HG03108 (cell line): ENCODE data around the gene DAZAP2.
A peak's percentile ranks its signal among the peaks of the same experiment; 100 is the strongest.
"Not testable (repeated sequence)": the region's sequence is repeated elsewhere in the genome, so short reads cannot be mapped to it uniquely, and the experiment has no call there.

Source experiments
- ATAC-seq: cut with Tn5 transposase; IDR thresholded peaks from one replicate; pipeline ENCODE4 v1.9.1; 2021; ENCODE audit warnings: moderate library complexity; ENCODE audit not compliant: unreplicated experiment

The DAZAP2 gene

GRCh38 chr12:51246254-51246853, 7.7 kb downstream of the DAZAP2 start:
- no peak for ATAC-seq

- ATAC-seq = no peak
Observed at GRCh38 chr12:51247523-51248206, 9.0 kb downstream of the DAZAP2 start.

- ATAC-seq = no peak
Observed at GRCh38 chr12:51253276-51253675, 14.7 kb downstream of the DAZAP2 start.

GRCh38 chr12:51254536-51254935, 15.9 kb downstream of the DAZAP2 start:
- ATAC-seq = no peak

GRCh38 chr12:51259600-51259999, 21.0 kb downstream of the DAZAP2 start:
- not testable (repeated sequence) for ATAC-seq

GRCh38 chr12:51262758-51263177, 24.1 kb downstream of the DAZAP2 start:
- no peak for ATAC-seq

GRCh38 chr12:51263341-51263740, 24.7 kb downstream of the DAZAP2 start:
- no peak for ATAC-seq

GRCh38 chr12:51264297-51264696, 25.7 kb downstream of the DAZAP2 start:
- no peak for ATAC-seq

GRCh38 chr12:51265024-51265423, 26.4 kb downstream of the DAZAP2 start:
- no peak for ATAC-seq

GRCh38 chr12:51269174-51270066, 30.8 kb downstream of the DAZAP2 start:
- ATAC-seq = peak; percentile 41

GRCh38 chr12:51270067-51270950, 31.7 kb downstream of the DAZAP2 start, which contains the start of gene SMAGP:
Gene SMAGP (minus strand): TSS chr12:51270415. CDS start chr12:51269278, 1,137 bp downstream.
- peak; percentile 67 for ATAC-seq

GRCh38 chr12:51270951-51271518, 32.4 kb downstream of the DAZAP2 start:
- ATAC-seq = no peak

GRCh38 chr12:51272810-51273209, 34.2 kb downstream of the DAZAP2 start:
- not testable (repeated sequence) for ATAC-seq

GRCh38 chr12:51275088-51275487, 36.5 kb downstream of the DAZAP2 start:
- no peak for ATAC-seq

- ATAC-seq = no peak
Observed at GRCh38 chr12:51281202-51281924, 42.7 kb downstream of the DAZAP2 start.

- no peak for ATAC-seq
Observed at GRCh38 chr12:51285843-51286242, 47.2 kb downstream of the DAZAP2 start.

GRCh38 chr12:51291603-51292513, 53.2 kb downstream of the DAZAP2 start:
- not testable (repeated sequence) for ATAC-seq
